Activated T-helper 2 cell treated with anti-CD3 and anti-CD28 coated beads, Interferon-gamma antibody, Interleukin-2, Interleukin-4, amounts not matched to agents 10 μg/mL and 5 μg/mL and 100 μg/mL, durations not matched to agents 14 hours and 24 hours and 36 hours (primary cell): ENCODE data around the gene POLN. TPM values are rescaled to one million over a fixed set of nuclear protein-coding genes. Genes with fewer than 3 reads are reported as not detected.

Source experiments
- DNase-seq: peaks from one replicate; pipeline ENCODE4 v3.0.0; 2021; ENCODE audit warnings: low spot score
- H3K27ac Mint-ChIP-seq: one replicate; pipeline ENCODE4 v1.8.0; 2021; ENCODE audit warnings: mixed read lengths
- H3K27me3 Mint-ChIP-seq: one replicate; pipeline ENCODE4 v1.8.0; 2021; ENCODE audit warnings: low read depth, mixed read lengths
- H3K36me3 Mint-ChIP-seq: one replicate; pipeline ENCODE4 v1.8.0; 2021; ENCODE audit warnings: low read depth, mixed read lengths
- H3K4me1 Mint-ChIP-seq: one replicate; pipeline ENCODE4 v1.8.0; 2021; ENCODE audit warnings: low read depth, mixed read lengths
- H3K4me3 Mint-ChIP-seq: one replicate; pipeline ENCODE4 v1.8.0; 2021; ENCODE audit warnings: low read depth, mild to moderate bottlenecking, moderate library complexity, mixed read lengths
- H3K9me3 Mint-ChIP-seq: one replicate; pipeline ENCODE4 v1.8.0; 2021; ENCODE audit warnings: mixed read lengths
- intact Hi-C: fragments of 100-400 bp; cut with micrococcal nuclease; formaldehyde crosslinking; loops from one replicate; pipeline ENCODE4 v1.15.1; 2023
- total RNA-seq: library from RNA; stranded (reverse); gene quantifications from 2 replicates; pipeline ENCODE4 v1.2.3, GENCODE V29; 2022

POLN gene
- total RNA-seq, 1 donor from 2014 or later, result 1.4 TPM

DNA sequence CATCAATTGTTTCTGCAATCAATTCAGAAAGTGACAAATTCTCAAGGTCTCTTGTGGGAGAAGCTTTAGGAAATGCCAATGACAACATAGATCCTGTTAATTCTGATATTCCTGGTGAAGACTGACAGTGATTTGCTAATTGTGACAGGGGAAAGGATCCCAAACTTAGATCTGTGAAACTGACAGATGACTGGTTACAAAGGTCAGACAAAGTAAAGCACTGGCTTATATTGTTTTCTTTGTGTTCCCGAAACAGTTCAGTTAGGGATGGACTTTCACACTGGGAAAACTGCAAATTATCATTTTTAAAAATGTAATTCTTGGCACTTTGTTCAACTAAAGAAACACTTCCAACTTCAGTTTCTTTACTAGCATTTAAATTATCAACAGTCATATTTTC is 152.7 kb downstream of the POLN start:
- Mint-ChIP-seq H3K4me1 (no peaks in the 10 kb centered on the region), H3K27ac (no peak overlapping the region), H3K36me3 (no peaks in the 10 kb centered on the region), H3K4me3 (no peak overlapping the region), H3K9me3 (no peaks in the 10 kb centered on the region), H3K27me3 (peaks cover 14% of the 10 kb centered on the region)
- intact Hi-C loops, result no loop called here
- DNase-seq, result no peak

DNA sequence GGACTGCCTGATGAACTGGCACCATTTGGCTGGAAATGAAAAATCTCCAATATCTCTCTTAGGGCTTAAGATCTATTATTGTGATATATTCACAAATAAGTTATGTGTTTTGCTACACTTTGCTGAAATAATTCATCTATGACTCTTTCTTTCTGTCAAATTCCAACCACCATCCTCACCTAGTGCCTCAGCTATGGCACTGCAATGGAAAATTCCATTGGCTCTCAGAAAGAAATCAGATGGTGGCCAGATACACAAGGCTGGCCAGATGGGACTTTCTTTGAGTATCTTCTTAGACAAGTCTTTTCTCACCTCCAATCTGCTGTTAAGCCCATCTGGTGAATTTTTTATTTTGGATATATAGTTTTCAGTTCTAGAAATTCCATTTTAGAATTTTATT is 154.8 kb downstream of the POLN start:
- intact Hi-C loops, result no loop called here
- Mint-ChIP-seq H3K27ac (no peak overlapping the region), H3K4me3 (no peak overlapping the region), H3K27me3 (peaks cover 14% of the 10 kb centered on the region), H3K4me1 (no peaks in the 10 kb centered on the region), H3K36me3 (no peaks in the 10 kb centered on the region), H3K9me3 (no peaks in the 10 kb centered on the region)
- no peak for DNase-seq

DNA sequence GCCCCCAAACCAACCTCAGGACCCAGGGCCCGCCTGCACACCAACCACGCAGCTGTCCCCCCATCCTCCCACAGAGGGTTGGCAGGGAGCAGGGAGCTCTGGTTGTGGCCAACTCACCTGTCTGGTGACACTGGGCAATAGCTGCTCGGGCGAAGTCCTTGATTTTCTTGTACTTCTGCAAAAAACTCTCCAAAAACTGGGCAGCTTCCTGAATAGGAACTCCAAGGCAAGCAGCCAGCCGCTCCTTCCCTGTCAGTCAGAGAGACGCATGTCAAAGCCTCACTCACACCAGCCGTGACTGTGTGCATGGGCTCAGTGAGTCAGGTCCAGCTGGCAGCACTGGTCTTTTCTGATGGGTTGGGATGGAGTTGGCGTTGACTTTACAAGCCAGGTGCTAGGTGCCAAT is 156.4 kb downstream of the POLN start:
- no peak overlapping the region for H3K4me3 Mint-ChIP-seq
- H3K4me1 Mint-ChIP-seq, result no peaks in the 10 kb centered on the region
- intact Hi-C loops, result no loop called here
- no peak overlapping the region for H3K27ac Mint-ChIP-seq
- peaks cover 14% of the 10 kb centered on the region for H3K27me3 Mint-ChIP-seq
- no peaks in the 10 kb centered on the region for H3K36me3 Mint-ChIP-seq
- no peak for DNase-seq
- no peaks in the 10 kb centered on the region for H3K9me3 Mint-ChIP-seq

DNA sequence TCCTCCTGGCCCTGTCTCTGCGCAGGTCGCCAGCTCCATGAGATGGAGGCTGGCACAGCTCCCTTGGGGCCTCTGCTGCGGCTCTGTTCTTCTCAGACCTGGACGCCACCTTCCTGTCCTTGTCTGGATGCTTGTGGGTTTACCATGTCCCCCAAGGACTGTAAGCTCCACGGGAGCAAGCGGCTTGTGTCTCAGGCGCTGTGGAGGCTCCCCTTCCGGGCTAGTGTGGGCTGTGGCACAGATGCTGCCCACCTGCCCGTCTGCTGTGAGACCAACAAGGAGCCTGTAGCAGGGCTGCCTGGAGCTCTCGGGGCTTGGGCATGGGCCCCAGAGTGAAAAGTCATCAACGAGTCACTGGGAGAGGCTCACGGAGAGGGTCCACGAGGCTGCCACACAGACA is 157.6 kb downstream of the POLN start:
- H3K27ac Mint-ChIP-seq, result no peak overlapping the region
- H3K36me3 Mint-ChIP-seq, result no peaks in the 10 kb centered on the region
- H3K27me3 Mint-ChIP-seq, result peaks cover 9% of the 10 kb centered on the region
- no peaks in the 10 kb centered on the region for H3K9me3 Mint-ChIP-seq
- no peak overlapping the region for H3K4me3 Mint-ChIP-seq
- no peaks in the 10 kb centered on the region for H3K4me1 Mint-ChIP-seq
- no peak for DNase-seq
- intact Hi-C loops, result no loop called here

DNA sequence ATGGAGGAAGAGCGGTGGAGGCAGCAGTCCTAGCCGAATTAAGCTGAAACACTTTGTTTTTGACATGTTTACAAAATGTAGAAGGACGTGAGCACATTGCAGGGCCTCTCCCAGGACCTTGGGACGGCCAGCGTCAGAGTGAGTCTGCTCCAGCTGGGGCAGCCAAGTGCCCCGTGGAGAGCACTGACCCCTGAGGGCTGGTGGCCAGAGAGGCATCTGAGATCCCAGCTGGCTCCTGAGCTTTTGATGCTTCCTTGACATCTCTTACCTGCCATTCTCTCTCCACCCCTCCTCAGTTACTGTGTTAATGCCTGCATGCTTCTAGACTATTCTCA is 158.1 kb downstream of the POLN start:
- H3K36me3 Mint-ChIP-seq, result no peaks in the 10 kb centered on the region
- intact Hi-C loops, result no loop called here
- no peak overlapping the region for H3K27ac Mint-ChIP-seq
- peaks cover 4% of the 10 kb centered on the region for H3K27me3 Mint-ChIP-seq
- no peaks in the 10 kb centered on the region for H3K4me1 Mint-ChIP-seq
- H3K9me3 Mint-ChIP-seq, result no peaks in the 10 kb centered on the region
- H3K4me3 Mint-ChIP-seq, result no peak overlapping the region
- no peak for DNase-seq

DNA sequence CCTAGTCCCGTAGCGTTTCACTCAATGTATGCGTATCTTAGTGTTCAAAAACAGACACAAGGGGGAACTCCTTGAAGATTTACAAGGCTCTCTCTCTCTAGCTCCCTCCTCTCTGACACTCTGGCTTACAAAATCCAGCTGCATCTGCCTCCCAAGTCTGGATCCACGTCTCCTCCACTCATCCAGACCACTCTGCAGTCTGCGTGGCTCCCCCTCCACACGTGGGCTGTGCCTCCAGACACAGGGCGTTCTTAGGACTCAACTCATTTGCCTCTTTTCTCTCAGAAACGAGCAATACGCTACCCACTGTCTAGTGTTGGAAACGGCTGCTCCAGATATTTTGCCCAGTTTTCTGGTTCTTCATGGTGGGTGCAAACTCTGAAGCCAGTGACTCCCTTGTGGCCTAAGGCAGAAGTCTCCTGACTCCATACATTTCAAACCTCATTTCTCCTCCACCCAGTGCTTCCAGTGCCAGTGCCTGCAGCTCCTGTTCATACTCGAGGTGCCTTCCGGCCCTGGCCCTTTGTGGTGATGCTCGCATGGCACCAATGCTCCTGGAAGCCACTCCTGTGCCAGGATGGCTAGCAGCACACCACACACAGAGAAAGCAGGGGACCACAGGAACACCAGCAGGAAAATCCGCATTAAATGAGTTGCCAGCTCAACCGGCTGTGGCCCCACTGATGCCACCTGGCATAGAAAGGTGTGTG is 158.7 kb downstream of the POLN start:
- H3K36me3 Mint-ChIP-seq, result no peaks in the 10 kb centered on the region
- no peaks in the 10 kb centered on the region for H3K4me1 Mint-ChIP-seq
- H3K27ac Mint-ChIP-seq, result no peak overlapping the region
- no peak for DNase-seq
- no peaks in the 10 kb centered on the region for H3K9me3 Mint-ChIP-seq
- intact Hi-C loops, result no loop called here
- H3K27me3 Mint-ChIP-seq, result peaks cover 2% of the 10 kb centered on the region
- H3K4me3 Mint-ChIP-seq, result no peak overlapping the region

DNA sequence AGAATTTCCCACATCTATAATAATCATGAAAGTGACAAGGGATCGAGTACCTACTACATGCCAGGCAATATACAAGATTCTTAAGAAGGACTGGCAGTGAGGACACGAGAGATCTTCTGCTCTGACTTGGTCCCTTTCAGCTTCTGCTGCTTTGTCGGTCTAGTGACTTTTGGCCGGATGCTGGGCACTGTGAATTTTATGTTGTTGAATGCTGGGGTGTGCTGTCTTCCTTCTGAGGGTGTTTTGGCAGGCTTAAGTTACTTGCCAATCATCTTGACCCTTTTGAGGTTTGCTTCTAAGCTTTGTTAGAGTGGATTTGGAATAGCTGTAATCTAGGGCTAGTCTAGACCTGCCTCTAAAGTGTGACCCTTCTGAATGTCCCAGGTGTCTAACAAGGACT is 159.3 kb downstream of the POLN start:
- Mint-ChIP-seq H3K27me3 (peaks cover 2% of the 10 kb centered on the region), H3K4me3 (no peak overlapping the region), H3K27ac (no peak overlapping the region), H3K9me3 (no peaks in the 10 kb centered on the region), H3K36me3 (no peaks in the 10 kb centered on the region), H3K4me1 (no peaks in the 10 kb centered on the region)
- intact Hi-C loops, result no loop called here
- DNase-seq, result no peak

DNA sequence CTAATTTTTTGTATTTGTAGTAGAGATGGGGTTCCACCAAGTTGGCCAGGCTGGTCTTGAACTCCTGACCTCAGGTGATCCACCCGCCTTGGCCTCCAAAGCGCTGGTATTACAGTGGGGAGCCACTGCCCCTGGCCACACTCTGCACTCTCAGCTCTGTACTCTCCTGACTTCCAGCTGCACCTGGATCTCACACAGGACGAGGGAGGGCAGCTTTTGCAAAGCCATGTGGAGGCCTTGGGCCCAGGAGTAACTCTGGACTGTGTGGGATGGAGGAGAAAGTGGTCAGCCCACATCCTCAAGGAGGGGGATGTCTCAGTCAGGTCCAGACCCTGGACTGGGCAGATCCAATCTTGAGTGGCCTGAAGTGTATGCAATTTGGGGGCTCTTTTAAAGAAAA is 159.8 kb downstream of the POLN start:
- no peak for DNase-seq
- H3K27me3 Mint-ChIP-seq, result peaks cover 2% of the 10 kb centered on the region
- no peaks in the 10 kb centered on the region for H3K4me1 Mint-ChIP-seq
- no peaks in the 10 kb centered on the region for H3K9me3 Mint-ChIP-seq
- H3K27ac Mint-ChIP-seq, result no peak overlapping the region
- no peak overlapping the region for H3K4me3 Mint-ChIP-seq
- no peaks in the 10 kb centered on the region for H3K36me3 Mint-ChIP-seq
- intact Hi-C loops, result no loop called here

DNA sequence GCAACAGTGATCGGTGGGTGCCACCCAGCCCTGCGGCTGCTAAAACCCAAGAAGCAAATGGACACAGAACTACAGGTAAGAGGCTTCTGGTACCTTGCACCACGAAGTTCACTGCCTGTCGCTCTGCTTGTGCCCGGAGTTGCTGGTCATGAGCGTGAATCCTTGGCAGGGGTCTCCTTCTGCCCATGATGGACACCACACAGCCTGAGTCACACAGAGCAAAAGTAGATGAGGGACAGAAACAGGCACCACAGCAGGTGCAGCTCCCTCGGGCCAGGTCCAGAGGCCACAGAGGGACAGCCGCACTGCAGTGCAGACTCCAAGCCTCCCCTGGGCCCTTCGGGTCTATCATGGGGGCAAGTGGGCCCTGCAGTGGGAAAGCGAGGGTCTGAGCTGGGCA is 160.4 kb downstream of the POLN start:
- intact Hi-C loops, result no loop called here
- Mint-ChIP-seq H3K4me1 (no peaks in the 10 kb centered on the region), H3K4me3 (no peak overlapping the region), H3K9me3 (no peaks in the 10 kb centered on the region), H3K27ac (no peak overlapping the region), H3K27me3 (peaks cover 2% of the 10 kb centered on the region), H3K36me3 (no peaks in the 10 kb centered on the region)
- DNase-seq, result no peak

DNA sequence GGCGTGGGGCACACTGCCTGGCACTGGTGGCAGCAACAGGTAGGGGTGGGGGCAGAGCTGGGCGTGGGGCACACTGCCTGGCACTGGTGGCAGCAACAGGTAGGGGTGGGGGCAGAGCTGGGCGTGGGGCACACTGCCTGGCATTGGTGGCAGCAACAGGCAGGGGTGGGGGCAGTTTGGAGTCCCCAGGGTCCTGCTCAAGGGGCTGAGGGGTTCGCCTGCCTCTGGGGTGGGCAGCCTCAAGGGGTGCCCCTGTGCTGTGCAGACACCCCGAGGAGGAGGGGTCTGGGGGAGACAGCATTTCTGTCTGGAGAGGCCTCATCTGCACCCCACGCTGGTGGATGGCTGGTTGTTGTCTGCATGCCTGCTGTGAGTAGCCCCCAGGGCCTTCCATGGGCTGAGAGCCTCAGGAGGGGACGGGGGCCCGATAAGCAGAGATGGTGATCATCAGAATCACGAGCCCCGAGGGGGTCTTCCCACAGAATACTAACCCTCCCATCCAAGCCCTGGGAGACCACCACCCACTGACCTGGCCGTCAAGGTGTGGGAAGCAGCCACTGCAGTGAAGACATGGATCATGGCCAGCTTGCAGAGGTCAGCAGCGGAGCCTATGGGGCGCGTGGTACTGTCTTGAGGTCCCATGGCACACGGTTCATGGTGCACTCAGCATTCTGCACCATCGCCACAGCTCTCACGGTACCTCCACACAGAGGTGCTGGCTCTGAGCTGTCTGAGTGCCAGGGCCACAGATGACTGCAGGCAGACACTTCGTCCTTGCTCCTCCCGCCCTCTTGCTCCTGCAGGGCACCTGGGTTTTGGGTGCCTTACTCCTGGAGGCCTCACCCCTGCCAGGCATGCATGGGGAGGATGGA is 161.3 kb downstream of the POLN start:
- intact Hi-C loops, result no loop called here
- DNase-seq, result no peak

DNA sequence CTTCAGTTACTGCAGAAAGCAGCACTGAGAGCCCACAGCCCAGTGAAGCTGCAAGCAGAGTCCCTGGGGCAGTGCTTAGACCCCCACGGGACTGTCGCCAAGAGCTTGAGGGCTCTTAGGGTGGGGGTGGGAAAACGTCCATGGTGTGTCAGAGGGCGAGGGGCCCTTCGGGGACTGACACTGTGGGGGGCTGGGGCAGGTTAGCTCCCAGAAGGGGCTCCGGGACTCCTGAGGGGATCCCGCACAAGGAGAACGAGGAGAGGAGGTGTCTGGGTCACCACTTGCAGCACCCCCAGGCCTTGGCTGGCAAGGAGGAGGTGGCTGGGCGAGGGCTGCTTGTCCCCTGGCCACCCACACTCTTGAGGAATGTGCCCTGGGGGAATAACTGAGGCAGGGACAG is 162.0 kb downstream of the POLN start:
- Mint-ChIP-seq H3K36me3 (no peaks in the 10 kb centered on the region), H3K4me1 (no peaks in the 10 kb centered on the region), H3K4me3 (no peak overlapping the region), H3K9me3 (no peaks in the 10 kb centered on the region), H3K27me3 (peaks cover 2% of the 10 kb centered on the region), H3K27ac (no peak overlapping the region)
- DNase-seq, result no peak
- intact Hi-C loops, result no loop called here

More for the DNA sequence above, 161.3 kb downstream of the POLN start:
- Mint-ChIP-seq H3K27me3 (peaks cover 2% of the 10 kb centered on the region), H3K36me3 (no peaks in the 10 kb centered on the region), H3K4me1 (no peaks in the 10 kb centered on the region), H3K9me3 (no peaks in the 10 kb centered on the region), H3K4me3 (no peak overlapping the region), H3K27ac (no peak overlapping the region)

DNA sequence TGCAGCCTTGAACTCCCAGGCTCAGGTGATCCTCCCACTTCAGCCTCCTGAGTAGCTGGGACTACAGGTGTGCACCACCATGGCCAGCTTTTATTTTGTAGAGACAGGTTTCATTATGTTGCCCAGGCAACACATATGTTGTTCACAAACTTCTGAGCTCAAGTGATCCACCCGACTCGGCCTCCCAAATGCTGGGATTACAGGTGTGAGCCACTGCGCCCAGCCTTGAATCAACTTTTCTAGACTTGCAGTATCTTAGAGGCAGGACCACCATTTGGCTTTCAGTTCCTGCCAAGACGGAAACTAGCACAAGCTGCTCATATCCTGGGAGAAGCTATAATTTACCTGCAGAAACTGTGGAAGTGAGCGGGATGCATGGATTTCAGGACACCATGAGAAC is 162.9 kb downstream of the POLN start:
- no peaks in the 10 kb centered on the region for H3K4me1 Mint-ChIP-seq
- no peaks in the 10 kb centered on the region for H3K36me3 Mint-ChIP-seq
- no peak for DNase-seq
- H3K27ac Mint-ChIP-seq, result no peak overlapping the region
- no peaks in the 10 kb centered on the region for H3K9me3 Mint-ChIP-seq
- H3K4me3 Mint-ChIP-seq, result no peak overlapping the region
- H3K27me3 Mint-ChIP-seq, result no peaks in the 10 kb centered on the region
- intact Hi-C loops, result no loop called here

DNA sequence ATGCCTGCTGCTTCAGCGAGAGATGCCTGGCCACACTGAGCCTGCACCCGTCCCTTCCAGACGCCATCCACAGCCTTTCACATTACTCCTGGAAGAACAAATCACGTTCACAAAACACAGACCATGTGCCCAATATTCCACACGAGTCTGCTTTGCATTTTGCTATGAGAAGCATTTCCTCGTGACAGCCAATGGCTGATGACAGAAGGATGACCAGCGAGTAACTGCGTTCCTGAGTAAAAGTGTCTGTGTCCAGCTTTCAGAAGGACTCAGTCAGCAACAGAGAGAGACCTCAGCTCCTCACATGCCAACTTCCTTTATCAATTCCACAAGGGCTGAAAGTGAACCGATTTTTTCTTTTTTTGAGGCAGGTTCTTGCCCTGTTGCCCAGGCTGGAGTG is 163.3 kb downstream of the POLN start:
- intact Hi-C loops, result no loop called here
- Mint-ChIP-seq H3K4me1 (no peaks in the 10 kb centered on the region), H3K27ac (no peak overlapping the region), H3K27me3 (no peaks in the 10 kb centered on the region), H3K36me3 (no peaks in the 10 kb centered on the region), H3K4me3 (no peak overlapping the region), H3K9me3 (no peaks in the 10 kb centered on the region)
- no peak for DNase-seq
